OCI-LY1 (cell line): ENCODE results near the gene C14orf180.

ENCODE experiments used
- CTCF ChIP-seq: fragments of 200-600 bp; sonication (generic), shearing (Covaris generic); IDR thresholded peaks from 2 replicates; pipeline ENCODE4 v1.5.1; 2017; ENCODE audit warnings: mild to moderate bottlenecking, antibody characterized with exemption, low read length, moderate library complexity, mixed read lengths
- EZH2 ChIP-seq: fragments of 200-600 bp; sonication (generic), shearing (Covaris generic); IDR thresholded peaks from 2 replicates; pipeline ENCODE4 v1.8.0; 2017; ENCODE audit warnings: borderline replicate concordance, mixed run types, mild to moderate bottlenecking, antibody characterized with exemption, low read length, moderate library complexity, mixed read lengths

DNA sequence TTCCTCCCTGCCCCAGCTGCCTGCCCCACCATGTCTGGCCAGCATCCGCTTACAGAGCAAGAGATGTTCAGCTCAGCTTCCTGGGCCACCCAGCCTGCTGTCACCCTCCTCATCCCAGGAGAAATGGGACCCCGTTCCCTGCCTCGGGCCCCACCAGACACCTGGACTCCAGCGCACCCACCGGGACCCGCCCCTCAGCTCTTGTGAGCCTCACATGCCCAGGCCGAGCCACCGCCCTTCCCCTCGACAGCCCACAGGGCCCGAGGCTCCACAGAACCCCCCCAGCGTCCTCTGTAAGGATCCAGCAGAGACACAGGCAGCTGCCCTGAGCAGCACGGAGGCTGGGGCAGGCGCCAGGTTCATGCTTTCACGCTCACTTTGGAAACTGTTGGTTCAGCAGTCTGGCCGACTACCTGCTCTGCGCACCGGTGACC, 18.4 kb upstream of the C14orf180 start:
- TF ChIP-seq CTCF (no peak), EZH2 (no peak)
